Renal pelvis (tissue), 3 donors: ENCODE results near the gene ST6GALNAC3. TPM values are rescaled to one million over a fixed set of nuclear protein-coding genes. Genes with fewer than 3 reads are reported as not detected.

Experiments used
- polyA plus RNA-seq, 3 donors: library from polyadenylated mRNA; unstranded; fragments of 120-200 nt; gene quantifications; one replicate each; pipeline ENCODE4 v1.2.1, GENCODE V29; 2013; ENCODE audit not compliant: insufficient read length in 3 of 3

Gene ST6GALNAC3
- polyA plus RNA-seq, 3 donors = 81.7 to 82.8 (median 81.9) TPM

Other genes starting within 250 kb of the ST6GALNAC3 start
- gene ASB17, start 142.3 kb upstream of the ST6GALNAC3 start, polyA plus RNA-seq = not detected